ENCODE measurements around the gene POLRMT.
A peak's percentile ranks its signal among the peaks of the same experiment; 100 is the strongest.
"Not testable (repeated sequence)": the region's sequence is repeated elsewhere in the genome, so short reads cannot be mapped to it uniquely, and the experiment has no call there.

POLRMT gene

DNA sequence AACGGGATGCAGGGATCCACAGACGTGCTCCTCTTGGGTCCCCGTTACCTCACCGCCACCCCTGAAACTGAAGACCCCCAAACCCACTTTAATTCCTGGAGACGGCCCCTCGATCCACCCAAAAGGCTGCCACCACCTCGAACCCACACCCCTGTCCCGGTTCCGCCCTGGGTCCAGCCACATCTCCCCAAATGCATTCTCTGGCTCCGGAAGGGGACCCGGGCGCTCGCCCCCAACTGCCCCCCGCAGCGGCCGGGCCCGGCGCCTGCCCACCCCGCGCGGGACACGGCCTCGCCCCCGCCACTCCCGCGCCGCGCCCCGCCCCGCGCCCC is 42.6 kb upstream of the POLRMT start:
- Histone ChIP-seq H3K4me1 (ENCODE audit: control insufficient read depth, insufficient read depth, low read length) (peaks cover 30% of the 10 kb centered on the region), H3K4me2 (ENCODE audit: low read length) (peak overlapping the region; percentile 100), H3K9ac (ENCODE audit: low read depth, low read length) (peak overlapping the region; percentile 97), H3K4me3 (ENCODE audit: low read length) (peak overlapping the region; percentile 96), H3K27me3 (ENCODE audit: control insufficient read depth, insufficient read depth, low read length) (no peaks in the 10 kb centered on the region), H3K36me3 (ENCODE audit: insufficient read depth, low read length) (peaks cover 7% of the 10 kb centered on the region), H3K9me3 (replicated peaks; ENCODE audit: low read length) (no peaks in the 10 kb centered on the region)

DNA sequence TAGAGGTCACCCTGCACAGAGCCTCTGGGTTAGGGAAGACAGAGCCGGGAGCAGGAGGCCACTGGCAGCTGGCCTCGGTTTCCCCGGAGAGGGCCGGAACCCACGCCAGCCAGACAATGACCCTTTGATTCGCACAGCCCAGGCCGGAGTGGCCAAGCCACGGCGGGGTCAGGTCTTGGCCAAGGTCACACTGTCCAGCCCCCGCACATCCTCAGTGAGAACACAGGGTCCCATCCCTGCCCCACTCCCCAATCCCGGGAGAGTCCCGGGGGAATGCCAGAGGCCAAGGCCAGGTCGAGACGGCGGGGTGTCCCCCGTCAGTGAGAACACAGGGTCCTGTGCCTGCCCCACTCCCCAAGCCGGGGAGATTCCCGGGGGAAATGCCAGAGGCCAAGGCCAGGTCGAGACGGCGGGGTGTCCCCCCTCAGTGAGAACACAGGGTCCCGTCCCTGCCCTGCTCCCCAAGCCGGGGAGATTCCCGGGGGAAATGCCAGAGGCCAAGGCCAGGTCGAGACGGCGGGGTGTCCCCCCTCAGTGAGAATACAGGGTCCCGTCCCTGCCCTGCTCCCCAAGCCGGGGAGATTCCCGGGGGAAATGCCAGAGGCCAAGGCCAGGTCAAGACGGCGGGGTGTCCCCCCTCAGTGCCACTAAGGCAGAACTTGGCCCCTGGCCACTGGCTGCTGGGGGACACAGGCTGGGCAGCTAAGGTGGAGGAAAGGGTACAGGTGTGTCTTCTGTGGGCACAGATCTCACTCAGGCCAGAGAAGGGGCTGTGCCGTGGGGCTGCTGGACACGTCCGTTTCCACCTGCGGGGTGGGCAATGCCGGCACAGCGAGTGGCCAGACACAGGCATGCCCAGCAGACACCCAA is 41.2 kb upstream of the POLRMT start:
- H3K4me3 ChIP-seq (ENCODE audit: low read length), result no peak overlapping the region
- H3K4me2 ChIP-seq (ENCODE audit: low read length), result no peak overlapping the region
- H3K27me3 ChIP-seq (ENCODE audit: control insufficient read depth, insufficient read depth, low read length), result no peaks in the 10 kb centered on the region
- peaks cover 25% of the 10 kb centered on the region for H3K4me1 ChIP-seq (ENCODE audit: control insufficient read depth, insufficient read depth, low read length)
- H3K36me3 ChIP-seq (ENCODE audit: insufficient read depth, low read length), result peaks cover 7% of the 10 kb centered on the region
- no peaks in the 10 kb centered on the region for H3K9me3 ChIP-seq (replicated peaks; ENCODE audit: low read length)
- H3K9ac ChIP-seq (ENCODE audit: low read depth, low read length), result no peak overlapping the region

DNA sequence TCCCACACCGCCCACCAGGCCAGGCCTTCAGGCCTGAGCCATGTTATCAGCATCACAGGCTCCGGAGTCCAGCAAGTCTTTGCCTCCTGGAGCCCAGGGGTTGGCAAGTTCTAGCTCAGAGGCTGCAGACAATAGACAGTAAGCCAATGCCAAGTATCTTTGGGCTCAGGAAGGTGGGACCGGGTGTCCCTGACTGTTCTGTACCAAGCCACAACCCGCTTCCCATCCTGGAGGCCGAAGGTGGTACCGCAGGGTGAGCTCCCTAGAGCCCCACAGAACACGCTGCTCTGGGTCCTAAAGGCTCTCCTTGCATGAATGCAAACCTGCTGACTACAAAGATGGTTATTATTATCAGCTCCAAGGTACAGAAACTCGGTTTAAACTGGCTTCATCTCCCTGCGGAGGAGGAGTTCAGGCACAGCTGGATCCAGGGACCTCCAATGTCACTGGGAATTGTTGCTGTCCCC is 37.3 kb upstream of the POLRMT start:
- Histone ChIP-seq H3K9ac (ENCODE audit: low read depth, low read length) (no peak overlapping the region), H3K4me3 (ENCODE audit: low read length) (no peak overlapping the region), H3K27me3 (ENCODE audit: control insufficient read depth, insufficient read depth, low read length) (no peaks in the 10 kb centered on the region), H3K9me3 (replicated peaks; ENCODE audit: low read length) (no peaks in the 10 kb centered on the region), H3K4me2 (ENCODE audit: low read length) (no peak overlapping the region), H3K4me1 (ENCODE audit: control insufficient read depth, insufficient read depth, low read length) (peaks cover 5% of the 10 kb centered on the region), H3K36me3 (ENCODE audit: insufficient read depth, low read length) (no peaks in the 10 kb centered on the region)

DNA sequence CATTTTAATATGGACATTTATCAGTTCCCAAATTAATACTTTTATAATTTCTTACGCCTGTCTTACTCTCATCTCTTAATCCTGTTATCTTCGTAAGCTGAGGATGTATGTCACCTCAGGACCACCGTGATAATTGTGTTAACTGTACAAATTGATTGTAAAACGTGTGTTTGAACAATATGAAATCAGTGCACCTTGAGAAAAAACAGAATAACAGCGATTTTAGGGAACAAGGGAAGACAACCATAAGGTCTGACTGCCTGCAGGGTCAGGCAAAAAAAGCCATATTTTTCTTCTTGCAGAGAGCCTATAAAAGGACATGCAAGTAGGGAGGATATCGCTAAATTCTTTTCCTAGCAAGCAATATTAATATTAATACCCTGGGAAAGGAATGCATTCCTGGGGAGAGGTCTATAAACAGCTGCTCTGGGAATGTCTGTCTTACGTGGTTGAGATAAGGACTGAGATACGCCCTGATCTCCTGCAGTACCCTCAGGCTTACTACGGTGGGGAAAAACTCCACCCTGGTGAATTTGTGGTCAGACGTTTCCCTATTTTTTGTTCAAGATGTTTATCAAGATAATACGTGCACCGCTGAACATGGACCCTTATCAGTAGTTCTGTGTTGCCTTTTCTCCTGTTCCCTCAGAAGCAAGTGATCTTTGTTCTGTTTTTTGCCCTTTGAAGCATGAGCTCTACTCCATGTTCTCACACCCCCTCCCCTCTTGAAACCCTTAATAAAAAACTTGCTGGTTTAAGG is 35.5 kb upstream of the POLRMT start:
- H3K4me3 ChIP-seq (ENCODE audit: low read length); H3K27me3 ChIP-seq (ENCODE audit: control insufficient read depth, insufficient read depth, low read length); H3K4me1 ChIP-seq (ENCODE audit: control insufficient read depth, insufficient read depth, low read length); H3K4me2 ChIP-seq (ENCODE audit: low read length); H3K36me3 ChIP-seq (ENCODE audit: insufficient read depth, low read length); H3K9ac ChIP-seq (ENCODE audit: low read depth, low read length); H3K9me3 ChIP-seq (replicated peaks; ENCODE audit: low read length): not testable (repeated sequence)

DNA sequence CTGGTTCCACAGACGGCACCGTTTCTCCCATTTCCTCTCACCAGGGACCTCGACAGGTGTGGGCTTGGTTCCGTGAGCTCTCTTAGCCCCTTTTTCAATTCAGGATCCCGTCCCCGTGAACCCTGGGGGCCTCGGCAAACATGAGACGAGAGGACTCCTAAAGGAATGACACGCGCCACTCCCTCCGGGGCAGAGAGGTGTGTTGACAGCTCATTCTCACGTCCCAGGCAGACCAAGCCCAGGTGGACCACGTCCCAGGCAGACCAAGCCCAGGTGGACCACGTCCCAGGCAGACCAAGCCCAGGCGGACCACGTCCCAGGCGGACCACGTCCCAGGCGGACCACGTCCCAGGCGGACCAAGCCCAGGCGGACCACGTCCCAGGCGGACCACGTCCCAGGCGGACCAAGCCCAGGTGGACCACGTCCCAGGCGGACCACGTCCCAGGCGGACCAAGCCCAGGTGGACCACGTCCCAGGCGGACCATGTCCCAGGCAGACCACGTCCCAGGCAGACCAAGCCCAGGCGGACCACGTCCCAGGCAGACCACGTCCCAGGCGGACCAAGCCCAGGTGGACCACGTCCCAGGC is 33.7 kb upstream of the POLRMT start:
- H3K27me3 ChIP-seq (ENCODE audit: control insufficient read depth, insufficient read depth, low read length); H3K9me3 ChIP-seq (replicated peaks; ENCODE audit: low read length); H3K9ac ChIP-seq (ENCODE audit: low read depth, low read length); H3K4me3 ChIP-seq (ENCODE audit: low read length); H3K4me2 ChIP-seq (ENCODE audit: low read length); H3K36me3 ChIP-seq (ENCODE audit: insufficient read depth, low read length): not testable (repeated sequence)
- peaks cover 11% of the 10 kb centered on the region for H3K4me1 ChIP-seq (ENCODE audit: control insufficient read depth, insufficient read depth, low read length)

DNA sequence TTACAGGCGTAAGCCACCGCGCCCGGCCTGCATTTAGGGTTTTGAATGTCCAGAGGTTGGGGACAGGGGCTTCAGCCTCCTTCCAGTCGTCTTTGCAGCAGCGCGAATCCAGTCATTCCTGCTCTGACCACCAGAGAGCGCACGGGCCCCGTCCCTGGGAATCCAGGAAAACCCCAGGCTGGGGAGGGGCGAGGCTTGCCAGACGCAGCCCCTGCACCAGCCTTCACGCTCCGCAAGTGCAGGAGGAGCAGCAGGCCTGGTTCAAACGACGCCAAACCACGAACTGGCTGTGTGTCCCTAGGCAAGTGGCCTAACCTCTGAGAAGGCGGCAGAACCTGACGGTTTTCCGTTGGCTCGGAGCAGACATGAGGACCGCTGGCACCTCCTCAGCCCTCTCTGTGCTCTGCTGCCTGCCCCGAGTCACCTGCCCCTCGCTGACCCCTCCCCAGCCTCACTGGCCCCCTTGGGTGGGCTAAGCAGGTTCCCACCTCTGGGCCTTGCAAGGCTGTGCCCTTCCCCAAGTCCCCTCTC is 31.6 kb upstream of the POLRMT start:
- Histone ChIP-seq H3K4me3 (ENCODE audit: low read length) (peak overlapping the region; percentile 67), H3K4me2 (ENCODE audit: low read length) (peak overlapping the region; percentile 92), H3K36me3 (ENCODE audit: insufficient read depth, low read length) (no peaks in the 10 kb centered on the region), H3K9ac (ENCODE audit: low read depth, low read length) (no peak overlapping the region), H3K27me3 (ENCODE audit: control insufficient read depth, insufficient read depth, low read length) (no peaks in the 10 kb centered on the region), H3K9me3 (replicated peaks; ENCODE audit: low read length) (no peaks in the 10 kb centered on the region), H3K4me1 (ENCODE audit: control insufficient read depth, insufficient read depth, low read length) (peaks cover 31% of the 10 kb centered on the region)

DNA sequence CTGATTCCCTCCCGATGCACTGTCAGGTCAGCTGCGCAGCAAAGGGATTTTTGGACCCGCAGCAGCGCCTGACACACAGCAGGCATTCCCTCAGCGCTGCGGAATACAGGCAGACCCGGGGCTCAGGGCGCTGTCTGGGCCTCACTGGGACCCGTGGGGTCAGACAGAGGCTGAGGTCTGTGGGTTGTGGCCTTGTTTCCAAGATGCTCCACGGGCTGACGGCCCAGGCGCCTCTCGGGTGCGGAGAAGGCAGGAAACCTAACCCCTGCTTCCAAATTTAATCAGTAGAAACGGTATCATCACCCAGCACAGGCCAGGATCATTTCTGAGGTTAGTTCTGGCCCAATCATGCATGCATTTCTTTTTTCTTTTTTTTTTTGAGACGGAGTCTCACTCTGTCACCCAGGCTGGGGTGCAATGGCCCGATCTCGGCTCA is 30.4 kb upstream of the POLRMT start:
- Histone ChIP-seq H3K4me2 (ENCODE audit: low read length) (peak overlapping the region; percentile 94), H3K4me1 (ENCODE audit: control insufficient read depth, insufficient read depth, low read length) (peaks cover 43% of the 10 kb centered on the region), H3K36me3 (ENCODE audit: insufficient read depth, low read length) (no peaks in the 10 kb centered on the region), H3K9ac (ENCODE audit: low read depth, low read length) (peak overlapping the region; percentile 84), H3K9me3 (replicated peaks; ENCODE audit: low read length) (no peaks in the 10 kb centered on the region), H3K4me3 (ENCODE audit: low read length) (peak overlapping the region; percentile 76), H3K27me3 (ENCODE audit: control insufficient read depth, insufficient read depth, low read length) (no peaks in the 10 kb centered on the region)

DNA sequence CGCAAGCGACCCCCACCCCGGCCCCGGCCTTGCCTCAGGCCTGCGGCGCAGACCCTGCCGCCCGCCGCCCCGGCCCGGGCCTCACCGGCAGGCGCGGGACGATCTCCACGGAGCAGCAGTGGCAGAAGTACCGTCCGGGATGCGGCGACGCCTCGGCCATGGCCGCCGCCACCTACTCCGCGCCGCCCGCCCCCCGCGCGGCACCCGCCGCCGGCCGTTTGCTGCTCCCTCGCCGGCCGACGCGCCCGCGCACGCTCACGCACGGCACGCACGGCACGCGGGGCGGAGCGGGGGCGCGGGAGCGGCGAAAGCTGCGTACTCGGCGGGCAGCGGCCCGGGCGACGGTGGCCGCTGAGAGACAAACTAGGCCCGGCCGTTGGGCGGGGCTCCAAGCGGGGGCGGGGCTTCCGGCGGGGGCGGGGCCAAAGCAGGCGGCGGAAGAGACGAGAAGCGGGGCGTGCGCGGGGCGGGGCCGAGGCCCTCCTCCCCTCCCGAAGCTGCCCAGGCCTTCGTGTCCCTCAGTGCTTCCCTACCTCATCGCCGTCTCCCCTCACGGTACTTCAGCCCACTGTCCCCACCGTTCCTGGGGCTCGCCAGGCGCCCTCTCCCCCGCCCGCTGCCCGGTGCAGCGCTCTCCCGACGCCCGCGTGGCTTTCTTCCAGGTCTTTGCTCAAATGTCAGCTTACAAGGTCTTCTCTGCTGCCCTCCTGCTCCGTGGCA is 29.8 kb upstream of the POLRMT start, which contains the start of gene RNF126:
Gene RNF126, minus strand, starts transcription at position 253 of the 720 bp plus-strand sequence. Its CDS starts 93 bp downstream, at position 160.
- H3K36me3 ChIP-seq (ENCODE audit: insufficient read depth, low read length), result peaks cover 5% of the 10 kb centered on the region

DNA sequence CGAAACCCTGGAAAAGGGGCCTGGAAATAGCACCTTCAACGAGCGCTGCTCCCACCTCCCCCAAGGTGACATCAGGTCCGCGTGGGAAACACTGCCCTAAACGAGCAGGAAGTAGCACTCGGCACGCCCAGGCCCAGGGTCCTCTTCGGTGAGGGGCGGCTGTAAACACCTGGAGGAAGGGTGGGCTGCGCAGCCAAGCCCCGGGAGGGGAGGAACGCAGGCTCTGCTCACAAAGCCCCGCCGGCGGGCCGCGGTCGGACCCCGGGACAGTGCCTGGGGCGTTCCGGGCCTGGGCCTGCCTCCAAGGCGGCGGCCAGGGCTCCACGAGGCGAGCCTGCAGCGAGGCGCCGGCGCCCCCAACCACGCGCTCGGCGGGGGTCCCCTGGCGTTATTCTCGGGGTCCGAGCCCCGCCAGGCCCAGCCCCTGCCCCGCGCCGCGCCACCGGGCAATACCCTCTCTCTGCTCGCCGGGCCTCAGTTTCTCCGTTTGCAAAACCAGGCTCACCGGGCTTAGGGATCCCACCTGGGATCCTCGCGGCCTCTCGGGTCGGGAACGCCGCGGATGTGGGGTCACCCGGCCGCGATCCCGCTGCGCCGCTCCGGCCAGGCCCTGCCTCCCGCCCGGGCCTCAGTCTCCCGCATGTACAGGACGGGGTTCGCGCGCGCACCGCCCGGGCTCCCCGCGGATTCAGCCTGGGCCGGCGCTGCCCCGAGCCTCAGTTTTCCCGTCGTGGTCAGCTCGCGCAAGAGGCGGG is 29.0 kb upstream of the POLRMT start:
- H3K9me3 ChIP-seq (replicated peaks; ENCODE audit: low read length), result no peaks in the 10 kb centered on the region
- no peaks in the 10 kb centered on the region for H3K27me3 ChIP-seq (ENCODE audit: control insufficient read depth, insufficient read depth, low read length)
- H3K9ac ChIP-seq (ENCODE audit: low read depth, low read length), result peak overlapping the region; percentile 99
- H3K4me1 ChIP-seq (ENCODE audit: control insufficient read depth, insufficient read depth, low read length), result peaks cover 56% of the 10 kb centered on the region
- peaks cover 7% of the 10 kb centered on the region for H3K36me3 ChIP-seq (ENCODE audit: insufficient read depth, low read length)
- peak overlapping the region; percentile 100 for H3K4me2 ChIP-seq (ENCODE audit: low read length)
- H3K4me3 ChIP-seq (ENCODE audit: low read length), result peak overlapping the region; percentile 95

More for the DNA sequence above, 29.8 kb upstream of the POLRMT start, which contains the start of gene RNF126:
- H3K9me3 ChIP-seq (replicated peaks; ENCODE audit: low read length), result no peaks in the 10 kb centered on the region
- peak within 1 kb of the TSS; percentile 100 for H3K4me2 ChIP-seq (ENCODE audit: low read length)
- H3K4me3 ChIP-seq (ENCODE audit: low read length), result peak within 1 kb of the TSS; percentile 95
- no peaks in the 10 kb centered on the region for H3K27me3 ChIP-seq (ENCODE audit: control insufficient read depth, insufficient read depth, low read length)
- peak within 1 kb of the TSS; percentile 99 for H3K9ac ChIP-seq (ENCODE audit: low read depth, low read length)
- peaks cover 49% of the 10 kb centered on the region for H3K4me1 ChIP-seq (ENCODE audit: control insufficient read depth, insufficient read depth, low read length)

DNA sequence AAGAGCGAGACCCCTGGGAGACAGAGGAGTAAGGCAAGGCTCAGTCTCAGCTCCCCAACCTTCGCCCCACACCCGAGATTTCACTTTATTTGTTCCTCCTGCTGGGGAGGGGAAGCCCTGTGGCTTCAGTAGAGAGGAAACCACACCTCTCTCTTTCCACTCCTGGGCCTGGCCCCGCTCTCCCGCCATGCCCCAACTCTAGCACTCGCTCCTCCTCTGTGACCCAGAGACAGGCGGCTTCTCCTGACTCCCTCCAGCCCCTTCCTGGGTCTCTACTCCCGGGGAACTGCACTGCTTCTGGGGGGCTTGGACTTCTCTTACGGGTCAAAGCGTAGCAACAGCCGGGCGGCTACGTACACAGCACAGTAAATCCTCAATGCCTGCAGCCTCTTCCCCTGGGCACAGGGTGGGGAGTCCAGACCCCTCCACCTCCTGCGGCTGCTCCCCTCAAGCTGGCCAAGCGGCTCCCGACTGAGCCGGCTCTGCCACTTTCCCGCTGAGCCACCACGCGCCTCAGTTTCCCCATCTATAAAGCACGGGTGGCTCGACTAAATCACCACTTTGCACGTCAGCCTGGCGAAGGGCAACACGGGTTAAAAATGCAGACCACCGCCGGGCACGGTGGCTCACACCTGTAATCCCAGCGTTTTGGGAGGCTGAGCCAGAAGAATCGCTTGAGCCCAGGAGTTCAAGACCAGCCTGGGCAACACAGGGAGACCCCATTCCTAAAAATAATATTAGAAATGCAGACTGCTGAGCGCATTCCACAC is 28.3 kb upstream of the POLRMT start:
- H3K27me3 ChIP-seq (ENCODE audit: control insufficient read depth, insufficient read depth, low read length), result no peaks in the 10 kb centered on the region
- H3K4me3 ChIP-seq (ENCODE audit: low read length), result peak overlapping the region; percentile 95
- no peaks in the 10 kb centered on the region for H3K9me3 ChIP-seq (replicated peaks; ENCODE audit: low read length)
- H3K9ac ChIP-seq (ENCODE audit: low read depth, low read length), result peak overlapping the region; percentile 99
- H3K36me3 ChIP-seq (ENCODE audit: insufficient read depth, low read length), result peaks cover 9% of the 10 kb centered on the region
- H3K4me2 ChIP-seq (ENCODE audit: low read length), result peak overlapping the region; percentile 100
- H3K4me1 ChIP-seq (ENCODE audit: control insufficient read depth, insufficient read depth, low read length), result peaks cover 64% of the 10 kb centered on the region

Data from skeletal muscle satellite cell (primary cell).